Dermis microvascular lymphatic vessel endothelial cell (primary cell): Measurements from ENCODE around the gene PFKM. TPM values are rescaled to one million over a fixed set of nuclear protein-coding genes. Genes with fewer than 3 reads are reported as not detected.

Source experiments
- DNase-seq, 2 donors: peaks; one replicate each; pipeline versions ENCODE4 v3.0.0 to v3.0.0-alpha.2; 2010; ENCODE audit warnings: low read depth in 2 of 2
- total RNA-seq: library from RNA; depleted of rRNA; stranded (reverse); fragments of >200 nt; gene quantifications from 2 replicates; pipeline ENCODE4 v1.2.1, GENCODE V29; 2014

Gene PFKM
- total RNA-seq, 1 donor from 2014 or later, result 36.3 TPM

- DNase-seq, result no peak
Observed at GRCh38 chr12:48156652-48157017, 37.5 kb downstream of the PFKM start.

- DNase-seq, result peak; percentile 96 to 99
Observed at GRCh38 chr12:48157018-48157888, 38.1 kb downstream of the PFKM start, which contains the start of gene ASB8. ASB8 (minus strand) TSS chr12:48157515; CDS start chr12:48153496, 4,019 bp downstream.

- DNase-seq, result no peak
Observed at GRCh38 chr12:48157889-48158370, 38.8 kb downstream of the PFKM start.

GRCh38 chr12:48160046-48160445 is 40.9 kb downstream of the PFKM start:
- DNase-seq, result no peak

GRCh38 chr12:48160807-48161206 is 41.6 kb downstream of the PFKM start:
- peak in 1 of 2 donors; percentile 50 for DNase-seq

GRCh38 chr12:48163150-48163747 is 44.1 kb downstream of the PFKM start:
- no peak for DNase-seq

GRCh38 chr12:48164451-48164850 is 45.3 kb downstream of the PFKM start:
- no peak for DNase-seq

- DNase-seq, result peak; percentile 67 to 72
Observed at GRCh38 chr12:48165089-48165981, 46.2 kb downstream of the PFKM start.

- DNase-seq, result no peak
Observed at GRCh38 chr12:48169011-48169410, 49.8 kb downstream of the PFKM start.

- DNase-seq, result no peak
Observed at GRCh38 chr12:48175613-48176416, 56.7 kb downstream of the PFKM start.

- DNase-seq, result no peak
Observed at GRCh38 chr12:48176417-48176751, 57.2 kb downstream of the PFKM start.

- DNase-seq, result no peak
Observed at GRCh38 chr12:48177982-48178381, 58.8 kb downstream of the PFKM start.

GRCh38 chr12:48179466-48179865 is 60.3 kb downstream of the PFKM start:
- no peak for DNase-seq

GRCh38 chr12:48180424-48180823 is 61.3 kb downstream of the PFKM start:
- DNase-seq, result no peak

GRCh38 chr12:48180857-48181495 is 61.8 kb downstream of the PFKM start:
- DNase-seq, result no peak

GRCh38 chr12:48182631-48183030 is 63.5 kb downstream of the PFKM start:
- no peak for DNase-seq

GRCh38 chr12:48183091-48183875 is 64.1 kb downstream of the PFKM start, which contains the start of gene CCDC184:
CCDC184 (plus strand) TSS chr12:48183644; CDS start chr12:48184123, 479 bp downstream.
- peak in 1 of 2 donors; percentile 61 for DNase-seq

GRCh38 chr12:48183876-48184548 is 64.8 kb downstream of the PFKM start:
- no peak for DNase-seq

- DNase-seq, result no peak
Observed at GRCh38 chr12:48184549-48184922, 65.4 kb downstream of the PFKM start.
